Neural progenitor cell (in vitro differentiated cells): Measurements from ENCODE around the gene RHO. TPM values are rescaled to one million over a fixed set of nuclear protein-coding genes. Genes with fewer than 3 reads are reported as not detected.

ENCODE experiments used
- DNase-seq: peaks from one replicate; pipeline ENCODE4 v3.0.0-alpha.2; 2016; ENCODE audit warnings: low spot score
- H2AFZ ChIP-seq: fragments of 200-600 bp; sonication (generic); replicated peaks from 2 replicates; pipeline ENCODE4 v1.6.1; 2016; ENCODE audit warnings: antibody characterized with exemption
- H3F3A ChIP-seq: fragments of 200-600 bp; sonication (generic); 2 replicates; pipeline ENCODE4 v1.6.1; 2016; ENCODE audit warnings: antibody characterized with exemption, low read depth
- H3K27ac ChIP-seq: fragments of 200-600 bp; sonication (generic); 2 replicates; pipeline ENCODE4 v1.5.1; 2016; ENCODE audit warnings: mild to moderate bottlenecking
- H3K27me3 ChIP-seq: fragments of 200-600 bp; sonication (generic); 2 replicates; pipeline ENCODE4 v1.6.1; 2016; ENCODE audit warnings: mild to moderate bottlenecking, moderate library complexity
- H3K36me3 ChIP-seq: fragments of 200-600 bp; sonication (generic); 2 replicates; pipeline ENCODE4 v1.5.1; 2016
- H3K4me1 ChIP-seq: fragments of 200-600 bp; sonication (generic); 2 replicates; pipeline ENCODE4 v1.6.1; 2016; ENCODE audit warnings: mixed run types
- H3K4me2 ChIP-seq: fragments of 200-600 bp; sonication (generic); 2 replicates; pipeline ENCODE4 v1.6.1; 2016
- H3K4me3 ChIP-seq: fragments of 200-600 bp; sonication (generic); 2 replicates; pipeline ENCODE4 v1.5.1; 2016
- H3K79me2 ChIP-seq: fragments of 200-600 bp; sonication (generic); 2 replicates; pipeline ENCODE4 v1.6.1; 2016; ENCODE audit warnings: low read depth
- H3K9ac ChIP-seq: fragments of 200-600 bp; sonication (generic); 2 replicates; pipeline ENCODE4 v1.6.1; 2016
- H3K9me3 ChIP-seq: fragments of 200-600 bp; sonication (generic); 2 replicates; pipeline ENCODE4 v1.5.1; 2016; ENCODE audit warnings: low read depth
- H4K20me1 ChIP-seq: fragments of 200-600 bp; sonication (generic); 2 replicates; pipeline ENCODE4 v1.6.1; 2016; ENCODE audit warnings: low read depth
- H3K27ac Mint-ChIP-seq: 3 replicates; pipeline ENCODE4 v1.8.0; 2021; ENCODE audit warnings: mixed read lengths
- H3K27me3 Mint-ChIP-seq: 2 replicates; pipeline ENCODE4 v1.8.0; 2022; ENCODE audit warnings: low read depth, mild to moderate bottlenecking, inconsistent platforms, moderate library complexity, mixed read lengths; ENCODE audit not compliant: insufficient read depth
- H3K36me3 Mint-ChIP-seq: 3 replicates; pipeline ENCODE4 v1.8.0; 2021; ENCODE audit warnings: mixed read lengths
- H3K4me1 Mint-ChIP-seq: 3 replicates; pipeline ENCODE4 v1.8.0; 2021; ENCODE audit warnings: mixed read lengths
- H3K4me3 Mint-ChIP-seq: 3 replicates; pipeline ENCODE4 v1.8.0; 2021; ENCODE audit warnings: mild to moderate bottlenecking, moderate library complexity, mixed read lengths
- H3K9me3 Mint-ChIP-seq: 3 replicates; pipeline ENCODE4 v1.8.0; 2020; ENCODE audit warnings: mixed read lengths
- EZH2 ChIP-seq: fragments of 200-600 bp; sonication (generic); IDR thresholded peaks from 2 replicates; pipeline ENCODE4 v1.6.1; 2017; ENCODE audit warnings: antibody characterized with exemption, mild to moderate bottlenecking, moderate library complexity
- EZH2phosphoT487 ChIP-seq: fragments of 200-600 bp; sonication (generic); IDR thresholded peaks from 2 replicates; pipeline ENCODE4 v1.6.1; 2017; ENCODE audit warnings: antibody characterized with exemption
- total RNA-seq: library from RNA; depleted of rRNA; stranded (reverse); fragments of >200 nt; gene quantifications from 2 replicates; pipeline ENCODE4 v1.2.3, GENCODE V29; 2015; ENCODE audit warnings: low replicate concordance
- TF ChIP-seq, protein P1 (sequence below): fragments of 200-600 bp; sonication (generic); IDR thresholded peaks from 2 replicates; pipeline ENCODE4 v1.5.1; 2017; ENCODE audit warnings: antibody characterized with exemption, mild to moderate bottlenecking

Gene RHO
- total RNA-seq, 1 donor from 2014 or later: not detected

DNA sequence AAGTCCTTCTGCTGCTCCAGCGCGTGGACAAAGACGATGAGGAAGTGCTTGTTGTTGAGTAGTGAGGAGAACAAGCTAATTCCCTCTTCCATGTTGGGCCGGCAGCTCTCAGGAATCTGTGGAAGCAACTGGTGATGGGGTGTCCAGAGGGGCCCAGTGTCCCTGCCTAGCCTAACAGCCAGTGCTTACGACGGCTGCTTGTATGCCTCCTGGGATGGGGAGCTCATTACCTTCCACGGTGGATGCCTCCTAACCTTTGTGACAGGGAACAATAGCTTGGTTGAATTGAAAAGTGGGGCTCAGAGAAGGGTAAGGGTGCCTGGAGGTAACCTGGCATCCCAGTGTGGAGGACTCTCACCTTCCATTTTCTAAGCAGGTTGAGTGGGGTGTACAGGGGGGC, 37.5 kb downstream of the RHO start:
- H3K4me1 Mint-ChIP-seq: no peaks in the 10 kb centered on the region
- no peak for DNase-seq
- H3F3A ChIP-seq: no peaks in the 10 kb centered on the region
- H2AFZ ChIP-seq: no peak overlapping the region
- H3K4me3 Mint-ChIP-seq: no peak overlapping the region
- H3K9me3 ChIP-seq: no peaks in the 10 kb centered on the region
- no peak overlapping the region for H3K4me2 ChIP-seq
- H3K27ac ChIP-seq: no peak overlapping the region
- no peak overlapping the region for H3K9ac ChIP-seq
- H3K36me3 Mint-ChIP-seq: no peaks in the 10 kb centered on the region
- no peaks in the 10 kb centered on the region for H3K27me3 ChIP-seq
- peaks cover 2% of the 10 kb centered on the region for H3K27me3 Mint-ChIP-seq
- no peaks in the 10 kb centered on the region for H3K9me3 Mint-ChIP-seq
- no peak overlapping the region for H3K4me3 ChIP-seq
- peaks cover 5% of the 10 kb centered on the region for H3K4me1 ChIP-seq
- TF ChIP-seq, protein P1, sequence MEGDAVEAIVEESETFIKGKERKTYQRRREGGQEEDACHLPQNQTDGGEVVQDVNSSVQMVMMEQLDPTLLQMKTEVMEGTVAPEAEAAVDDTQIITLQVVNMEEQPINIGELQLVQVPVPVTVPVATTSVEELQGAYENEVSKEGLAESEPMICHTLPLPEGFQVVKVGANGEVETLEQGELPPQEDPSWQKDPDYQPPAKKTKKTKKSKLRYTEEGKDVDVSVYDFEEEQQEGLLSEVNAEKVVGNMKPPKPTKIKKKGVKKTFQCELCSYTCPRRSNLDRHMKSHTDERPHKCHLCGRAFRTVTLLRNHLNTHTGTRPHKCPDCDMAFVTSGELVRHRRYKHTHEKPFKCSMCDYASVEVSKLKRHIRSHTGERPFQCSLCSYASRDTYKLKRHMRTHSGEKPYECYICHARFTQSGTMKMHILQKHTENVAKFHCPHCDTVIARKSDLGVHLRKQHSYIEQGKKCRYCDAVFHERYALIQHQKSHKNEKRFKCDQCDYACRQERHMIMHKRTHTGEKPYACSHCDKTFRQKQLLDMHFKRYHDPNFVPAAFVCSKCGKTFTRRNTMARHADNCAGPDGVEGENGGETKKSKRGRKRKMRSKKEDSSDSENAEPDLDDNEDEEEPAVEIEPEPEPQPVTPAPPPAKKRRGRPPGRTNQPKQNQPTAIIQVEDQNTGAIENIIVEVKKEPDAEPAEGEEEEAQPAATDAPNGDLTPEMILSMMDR: no peak
- TF ChIP-seq EZH2 (no peak), EZH2phosphoT487 (no peak)
- no peak overlapping the region for H3K27ac Mint-ChIP-seq
- no peaks in the 10 kb centered on the region for H3K79me2 ChIP-seq
- no peaks in the 10 kb centered on the region for H4K20me1 ChIP-seq
- no peaks in the 10 kb centered on the region for H3K36me3 ChIP-seq

DNA sequence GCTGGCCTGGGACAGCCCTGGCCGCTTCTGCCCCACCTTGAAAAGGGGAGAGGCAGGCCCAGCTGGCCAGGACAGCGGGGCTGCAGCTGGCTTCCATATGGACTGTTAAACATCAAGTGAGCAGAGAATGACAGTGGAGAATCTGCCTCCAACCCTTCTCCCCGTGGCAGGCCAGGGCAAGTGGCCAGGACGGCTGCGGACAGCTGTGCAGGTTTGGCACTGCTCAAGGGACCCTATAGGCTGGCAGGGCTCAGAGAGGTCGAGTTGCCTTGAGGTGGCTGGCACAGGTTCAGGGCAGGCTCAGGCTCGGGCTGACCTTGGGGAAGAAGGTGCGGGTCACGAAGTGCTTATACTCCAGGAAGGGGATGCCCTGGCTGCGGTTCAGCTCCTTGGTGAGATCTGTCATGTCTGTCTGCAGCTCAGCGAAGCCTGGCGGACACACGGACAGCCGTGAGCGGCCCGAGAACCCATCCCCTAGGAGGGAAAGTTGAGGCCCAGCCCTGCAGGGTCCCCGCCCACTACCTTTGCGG, 38.8 kb downstream of the RHO start:
- no peak for DNase-seq
- Histone ChIP-seq H3K36me3 (no peaks in the 10 kb centered on the region), H3K4me1 (no peaks in the 10 kb centered on the region), H3K27me3 (no peaks in the 10 kb centered on the region), H3F3A (no peaks in the 10 kb centered on the region), H3K9ac (no peak overlapping the region), H3K79me2 (no peaks in the 10 kb centered on the region), H3K9me3 (no peaks in the 10 kb centered on the region), H3K27ac (no peak overlapping the region), H2AFZ (no peak overlapping the region), H4K20me1 (no peaks in the 10 kb centered on the region), H3K4me3 (no peak overlapping the region), H3K4me2 (no peak overlapping the region)
- no peaks in the 10 kb centered on the region for H3K4me1 Mint-ChIP-seq
- no peak overlapping the region for H3K27ac Mint-ChIP-seq
- H3K36me3 Mint-ChIP-seq: no peaks in the 10 kb centered on the region
- H3K27me3 Mint-ChIP-seq: peaks cover 2% of the 10 kb centered on the region
- no peak overlapping the region for H3K4me3 Mint-ChIP-seq
- H3K9me3 Mint-ChIP-seq: no peaks in the 10 kb centered on the region
- TF ChIP-seq EZH2phosphoT487 (no peak), EZH2 (no peak)
- TF ChIP-seq, protein P1: no peak

DNA sequence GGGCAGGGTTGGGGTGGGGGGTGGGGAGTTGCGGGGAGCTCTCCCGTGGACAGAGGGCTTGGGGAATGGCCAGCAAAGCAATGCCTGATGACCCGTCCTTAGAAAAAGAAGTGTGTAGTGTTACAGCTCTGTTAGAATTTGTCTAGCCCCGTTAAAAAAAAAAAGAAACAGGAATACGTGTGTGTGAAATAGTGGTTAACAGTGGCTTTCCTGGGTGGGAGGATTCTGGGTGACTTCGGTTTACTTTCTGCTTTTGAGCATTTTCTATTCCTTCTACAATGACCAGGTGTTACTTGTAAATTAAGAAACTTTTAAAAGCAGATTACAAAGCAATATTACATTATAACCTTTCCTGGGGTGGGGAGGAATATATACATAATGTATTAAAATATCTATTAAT, 39.5 kb downstream of the RHO start:
- Histone ChIP-seq H3K4me2 (no peak overlapping the region), H3K27ac (no peak overlapping the region), H2AFZ (no peak overlapping the region), H3K79me2 (no peaks in the 10 kb centered on the region), H4K20me1 (no peaks in the 10 kb centered on the region), H3F3A (no peaks in the 10 kb centered on the region), H3K4me1 (no peaks in the 10 kb centered on the region), H3K9me3 (no peaks in the 10 kb centered on the region), H3K9ac (no peak overlapping the region), H3K4me3 (no peak overlapping the region), H3K36me3 (no peaks in the 10 kb centered on the region), H3K27me3 (no peaks in the 10 kb centered on the region)
- Mint-ChIP-seq H3K27ac (no peak overlapping the region), H3K4me1 (no peaks in the 10 kb centered on the region), H3K4me3 (no peak overlapping the region), H3K27me3 (peaks cover 2% of the 10 kb centered on the region), H3K9me3 (no peaks in the 10 kb centered on the region), H3K36me3 (no peaks in the 10 kb centered on the region)
- DNase-seq: no peak
- TF ChIP-seq EZH2 (no peak), EZH2phosphoT487 (no peak)
- TF ChIP-seq, protein P1: no peak
